Measurements from ENCODE around the gene MYL3. TPM values are rescaled to one million over a fixed set of nuclear protein-coding genes. Genes with fewer than 3 reads are reported as not detected.

MYL3 gene
- total and polyA plus RNA-seq, 5 donors from 2014 or later: not detected

- Mint-ChIP-seq H3K4me1 (peaks cover 0 to 6% (median 2%) of the 10 kb centered on the region in 4 donors), H3K9me3 (peaks cover 4 to 49% (median 22%) of the 10 kb centered on the region in 7 donors)
- H3K27ac ChIP-seq (ENCODE audit: insufficient read depth, low read length, poor library complexity, severe bottlenecking): no peak overlapping the region
Observed at GRCh38 chr3:46840491-46840890, 22.8 kb downstream of the MYL3 start.

GRCh38 chr3:46838301-46838700 lies 24.9 kb downstream of the MYL3 start:
- no peaks in the 10 kb centered on the region for H3K36me3 ChIP-seq (ENCODE audit: control insufficient read depth, insufficient read depth, low read length)
- no peak overlapping the region for H3K4me3 ChIP-seq (ENCODE audit: low read depth, low read length)
- no peak overlapping the region for H3K4me3 Mint-ChIP-seq
- H3K27me3 Mint-ChIP-seq: peaks cover 14% of the 10 kb centered on the region
- no peaks in the 10 kb centered on the region for H3K27me3 ChIP-seq (ENCODE audit: control insufficient read depth, insufficient read depth, low read length)
- H3K9me3 ChIP-seq (ENCODE audit: control insufficient read depth in 2 of 2, low read length in 2 of 2): peaks cover 22 to 37% of the 10 kb centered on the region in 2 experiments
- no peaks in the 10 kb centered on the region for H3K4me1 ChIP-seq (ENCODE audit: control insufficient read depth, insufficient read depth, low read length, poor library complexity, severe bottlenecking)
- DNase-seq: no peak
- peaks cover 0 to 6% (median 0%) of the 10 kb centered on the region in 4 donors for H3K4me1 Mint-ChIP-seq
- H3K27ac ChIP-seq (ENCODE audit: insufficient read depth, low read length, poor library complexity, severe bottlenecking): no peak overlapping the region
- no peak for ATAC-seq (ENCODE audit: low read depth in 2 of 2)
- peaks cover 4 to 49% (median 22%) of the 10 kb centered on the region in 7 donors for H3K9me3 Mint-ChIP-seq
- H3K27ac Mint-ChIP-seq: no peak overlapping the region
- H3K36me3 Mint-ChIP-seq: peaks cover 4% of the 10 kb centered on the region

More at GRCh38 chr3:46840491-46840890, 22.8 kb downstream of the MYL3 start:
- H3K4me3 ChIP-seq (ENCODE audit: low read depth, low read length): no peak overlapping the region
- peaks cover 22 to 37% of the 10 kb centered on the region in 2 experiments for H3K9me3 ChIP-seq (ENCODE audit: control insufficient read depth in 2 of 2, low read length in 2 of 2)
- Mint-ChIP-seq H3K4me3 (no peak overlapping the region), H3K27me3 (peaks cover 22% of the 10 kb centered on the region), H3K27ac (no peak overlapping the region), H3K36me3 (peaks cover 4% of the 10 kb centered on the region)
- peaks cover 6% of the 10 kb centered on the region for H3K4me1 ChIP-seq (ENCODE audit: control insufficient read depth, insufficient read depth, low read length, poor library complexity, severe bottlenecking)
- ATAC-seq (ENCODE audit: low read depth in 2 of 2): no peak
- H3K36me3 ChIP-seq (ENCODE audit: control insufficient read depth, insufficient read depth, low read length): no peaks in the 10 kb centered on the region
- H3K27me3 ChIP-seq (ENCODE audit: control insufficient read depth, insufficient read depth, low read length): no peaks in the 10 kb centered on the region
- DNase-seq: no peak

GRCh38 chr3:46835491-46835890 lies 27.8 kb downstream of the MYL3 start:
- H3K27me3 ChIP-seq (ENCODE audit: control insufficient read depth, insufficient read depth, low read length): no peaks in the 10 kb centered on the region
- no peaks in the 10 kb centered on the region for H3K36me3 ChIP-seq (ENCODE audit: control insufficient read depth, insufficient read depth, low read length)
- peaks cover 5% of the 10 kb centered on the region for H3K27me3 Mint-ChIP-seq
- no peak overlapping the region for H3K27ac Mint-ChIP-seq
- H3K9me3 ChIP-seq (ENCODE audit: control insufficient read depth in 2 of 2, low read length in 2 of 2): peaks cover 10 to 23% of the 10 kb centered on the region in 2 experiments
- H3K9me3 Mint-ChIP-seq: peaks cover 0 to 29% (median 17%) of the 10 kb centered on the region in 7 donors
- no peak overlapping the region for H3K4me3 Mint-ChIP-seq
- ATAC-seq (ENCODE audit: low read depth in 2 of 2) (no peak), DNase-seq (no peak)
- H3K36me3 Mint-ChIP-seq: peaks cover 4% of the 10 kb centered on the region
- H3K4me1 Mint-ChIP-seq: peaks cover 0 to 6% (median 0%) of the 10 kb centered on the region in 4 donors
- H3K27ac ChIP-seq (ENCODE audit: insufficient read depth, low read length, poor library complexity, severe bottlenecking): no peak overlapping the region
- no peak overlapping the region for H3K4me3 ChIP-seq (ENCODE audit: low read depth, low read length)
- H3K4me1 ChIP-seq (ENCODE audit: control insufficient read depth, insufficient read depth, low read length, poor library complexity, severe bottlenecking): no peaks in the 10 kb centered on the region

DNA sequence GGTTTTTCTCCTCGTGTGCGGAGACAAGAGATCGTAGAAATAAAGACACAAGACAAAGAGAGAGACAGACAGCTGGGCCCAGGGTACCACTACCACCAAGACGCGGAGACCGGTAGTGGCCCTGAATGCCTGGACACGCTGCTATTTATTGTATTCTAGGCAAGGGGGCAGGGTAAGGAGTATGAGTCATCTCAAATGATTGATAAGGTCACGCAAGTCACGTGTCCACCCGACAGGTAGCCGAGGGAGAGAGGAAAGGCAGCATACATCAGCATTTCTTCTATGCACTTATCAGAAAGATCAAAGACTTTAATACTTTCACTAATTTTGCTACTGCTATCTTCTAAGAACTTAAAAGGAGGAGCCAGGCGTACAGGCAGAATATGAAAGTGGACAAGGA lies 28.2 kb downstream of the MYL3 start:
- Histone ChIP-seq H3K36me3 (ENCODE audit: control insufficient read depth, insufficient read depth, low read length) (no peaks in the 10 kb centered on the region), H3K9me3 (ENCODE audit: control insufficient read depth in 2 of 2, low read length in 2 of 2) (peaks cover 9 to 19% of the 10 kb centered on the region in 2 experiments), H3K27me3 (ENCODE audit: control insufficient read depth, insufficient read depth, low read length) (no peaks in the 10 kb centered on the region), H3K4me1 (ENCODE audit: control insufficient read depth, insufficient read depth, low read length, poor library complexity, severe bottlenecking) (no peaks in the 10 kb centered on the region), H3K4me3 (ENCODE audit: low read depth, low read length) (no peak overlapping the region), H3K27ac (ENCODE audit: insufficient read depth, low read length, poor library complexity, severe bottlenecking) (no peak overlapping the region)
- ATAC-seq (ENCODE audit: low read depth in 2 of 2): no peak
- peaks cover 4% of the 10 kb centered on the region for H3K36me3 Mint-ChIP-seq
- H3K9me3 Mint-ChIP-seq: peaks cover 0 to 26% (median 15%) of the 10 kb centered on the region in 7 donors
- H3K4me3 Mint-ChIP-seq: no peak overlapping the region
- peaks cover 5% of the 10 kb centered on the region for H3K27me3 Mint-ChIP-seq
- no peak for DNase-seq
- H3K27ac Mint-ChIP-seq: no peak overlapping the region
- H3K4me1 Mint-ChIP-seq: peaks cover 0 to 6% (median 0%) of the 10 kb centered on the region in 4 donors

GRCh38 chr3:46833346-46834300 lies 29.6 kb downstream of the MYL3 start:
- Histone ChIP-seq H3K9me3 (ENCODE audit: control insufficient read depth in 2 of 2, low read length in 2 of 2) (peaks cover 9 to 11% of the 10 kb centered on the region in 2 experiments), H3K36me3 (ENCODE audit: control insufficient read depth, insufficient read depth, low read length) (no peaks in the 10 kb centered on the region), H3K27ac (ENCODE audit: insufficient read depth, low read length, poor library complexity, severe bottlenecking) (no peak overlapping the region), H3K27me3 (ENCODE audit: control insufficient read depth, insufficient read depth, low read length) (no peaks in the 10 kb centered on the region), H3K4me1 (ENCODE audit: control insufficient read depth, insufficient read depth, low read length, poor library complexity, severe bottlenecking) (no peaks in the 10 kb centered on the region), H3K4me3 (ENCODE audit: low read depth, low read length) (no peak overlapping the region)
- DNase-seq (no peak), ATAC-seq (ENCODE audit: low read depth in 2 of 2) (no peak)
- Mint-ChIP-seq H3K27me3 (peaks cover 5% of the 10 kb centered on the region), H3K27ac (no peak overlapping the region), H3K4me1 (peaks cover 0 to 6% (median 0%) of the 10 kb centered on the region in 4 donors), H3K4me3 (no peak overlapping the region), H3K9me3 (peaks cover 0 to 17% (median 8%) of the 10 kb centered on the region in 7 donors), H3K36me3 (peaks cover 4% of the 10 kb centered on the region)

DNA sequence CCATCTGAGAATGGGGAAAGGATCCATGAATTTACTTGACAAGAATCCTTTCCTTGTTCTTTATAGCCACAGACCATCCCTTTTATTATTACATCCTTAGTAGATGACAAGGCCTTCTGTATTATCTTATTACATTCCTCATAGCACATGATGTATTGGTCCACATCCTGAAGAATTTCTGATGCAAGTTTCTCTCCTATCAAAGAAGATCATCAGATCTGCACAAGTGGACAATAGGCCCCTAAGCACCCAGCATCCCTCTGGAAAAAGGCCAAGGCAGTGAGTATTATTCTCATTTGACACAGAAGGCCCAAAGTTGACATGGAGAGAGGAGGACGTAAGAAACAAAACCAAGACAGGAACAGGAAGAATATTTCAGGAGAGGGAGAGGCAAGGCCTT lies 31.4 kb downstream of the MYL3 start:
- no peak overlapping the region for H3K27ac Mint-ChIP-seq
- peaks cover 0 to 2% (median 0%) of the 10 kb centered on the region in 7 donors for H3K9me3 Mint-ChIP-seq
- peaks cover 10% of the 10 kb centered on the region for H3K27me3 Mint-ChIP-seq
- no peaks in the 10 kb centered on the region for H3K4me1 ChIP-seq (ENCODE audit: control insufficient read depth, insufficient read depth, low read length, poor library complexity, severe bottlenecking)
- no peaks in the 10 kb centered on the region for H3K36me3 Mint-ChIP-seq
- no peaks in the 10 kb centered on the region for H3K9me3 ChIP-seq (ENCODE audit: control insufficient read depth in 2 of 2, low read length in 2 of 2)
- ATAC-seq (ENCODE audit: low read depth in 2 of 2) (no peak), DNase-seq (no peak)
- H3K4me3 Mint-ChIP-seq: no peak overlapping the region
- no peaks in the 10 kb centered on the region for H3K36me3 ChIP-seq (ENCODE audit: control insufficient read depth, insufficient read depth, low read length)
- no peak overlapping the region for H3K27ac ChIP-seq (ENCODE audit: insufficient read depth, low read length, poor library complexity, severe bottlenecking)
- H3K27me3 ChIP-seq (ENCODE audit: control insufficient read depth, insufficient read depth, low read length): no peaks in the 10 kb centered on the region
- H3K4me3 ChIP-seq (ENCODE audit: low read depth, low read length): no peak overlapping the region
- peaks cover 0 to 9% (median 4%) of the 10 kb centered on the region in 4 donors for H3K4me1 Mint-ChIP-seq

GRCh38 chr3:46831316-46831715 lies 31.9 kb downstream of the MYL3 start:
- H3K9me3 Mint-ChIP-seq: no peaks in the 10 kb centered on the region
- Histone ChIP-seq H3K36me3 (ENCODE audit: control insufficient read depth, insufficient read depth, low read length) (no peaks in the 10 kb centered on the region), H3K4me3 (ENCODE audit: low read depth, low read length) (no peak overlapping the region), H3K9me3 (ENCODE audit: control insufficient read depth in 2 of 2, low read length in 2 of 2) (no peaks in the 10 kb centered on the region), H3K27me3 (ENCODE audit: control insufficient read depth, insufficient read depth, low read length) (no peaks in the 10 kb centered on the region), H3K4me1 (ENCODE audit: control insufficient read depth, insufficient read depth, low read length, poor library complexity, severe bottlenecking) (no peaks in the 10 kb centered on the region), H3K27ac (ENCODE audit: insufficient read depth, low read length, poor library complexity, severe bottlenecking) (no peak overlapping the region)
- H3K36me3 Mint-ChIP-seq: no peaks in the 10 kb centered on the region
- ATAC-seq (ENCODE audit: low read depth in 2 of 2) (no peak), DNase-seq (no peak)
- H3K27ac Mint-ChIP-seq: no peak overlapping the region
- peaks cover 0 to 9% (median 4%) of the 10 kb centered on the region in 4 donors for H3K4me1 Mint-ChIP-seq
- H3K27me3 Mint-ChIP-seq: peaks cover 13% of the 10 kb centered on the region
- no peak overlapping the region for H3K4me3 Mint-ChIP-seq
